GM18861 (cell line): Measurements from ENCODE around the gene CDHR3.
"Not testable (repeated sequence)": the region's sequence is repeated elsewhere in the genome, so short reads cannot be mapped to it uniquely, and the experiment has no call there.

Source experiments
- ATAC-seq: cut with Tn5 transposase; IDR thresholded peaks from one replicate; pipeline ENCODE4 v1.9.1; 2021; ENCODE audit not compliant: unreplicated experiment

The CDHR3 gene

GRCh38 chr7:105963038-105963667 lies at the start of gene CDHR3:
CDHR3 (plus strand) TSS chr7:105963264; CDS start chr7:105963319, 55 bp downstream.
- no peak for ATAC-seq

GRCh38 chr7:105913947-105914346 lies 49.1 kb upstream of the CDHR3 start:
- no peak for ATAC-seq

GRCh38 chr7:105916603-105917002 lies 46.5 kb upstream of the CDHR3 start:
- ATAC-seq: no peak

GRCh38 chr7:105917659-105918058 lies 45.4 kb upstream of the CDHR3 start:
- ATAC-seq: no peak

GRCh38 chr7:105920766-105921165 lies 42.3 kb upstream of the CDHR3 start:
- ATAC-seq: no peak

- no peak for ATAC-seq
These were observed 38.1 kb upstream of the CDHR3 start for GRCh38 chr7:105924945-105925344.

GRCh38 chr7:105926131-105926530 lies 36.9 kb upstream of the CDHR3 start:
- no peak for ATAC-seq

GRCh38 chr7:105931179-105931578 lies 31.9 kb upstream of the CDHR3 start:
- ATAC-seq: no peak

GRCh38 chr7:105932835-105933477 lies 30.1 kb upstream of the CDHR3 start:
- ATAC-seq: no peak

GRCh38 chr7:105934572-105935185 lies 28.4 kb upstream of the CDHR3 start:
- ATAC-seq: no peak

- no peak for ATAC-seq
These were observed 27.8 kb upstream of the CDHR3 start for GRCh38 chr7:105935250-105935649.

GRCh38 chr7:105937411-105937810 lies 25.7 kb upstream of the CDHR3 start:
- ATAC-seq: no peak

GRCh38 chr7:105940109-105940508 lies 23.0 kb upstream of the CDHR3 start:
- ATAC-seq: no peak

GRCh38 chr7:105941596-105941995 lies 21.5 kb upstream of the CDHR3 start:
- ATAC-seq: no peak

GRCh38 chr7:105943486-105943885 lies 19.6 kb upstream of the CDHR3 start:
- no peak for ATAC-seq

GRCh38 chr7:105945848-105946247 lies 17.2 kb upstream of the CDHR3 start:
- ATAC-seq: no peak

- no peak for ATAC-seq
These were observed 11.5 kb upstream of the CDHR3 start for GRCh38 chr7:105951597-105951996.

- no peak for ATAC-seq
These were observed 10.0 kb upstream of the CDHR3 start for GRCh38 chr7:105952917-105953595.

- no peak for ATAC-seq
These were observed 8.4 kb upstream of the CDHR3 start for GRCh38 chr7:105954711-105955110.

GRCh38 chr7:105955651-105956466 lies 7.2 kb upstream of the CDHR3 start:
- not testable (repeated sequence) for ATAC-seq

GRCh38 chr7:105958012-105958411 lies 5.1 kb upstream of the CDHR3 start:
- ATAC-seq: no peak
